Measurements from ENCODE around the gene FBXW11.
"Not testable (repeated sequence)": the region's sequence is repeated elsewhere in the genome, so short reads cannot be mapped to it uniquely, and the experiment has no call there.

Gene FBXW11

GRCh38 chr5:172006321-172007174, at the start of gene FBXW11:
FBXW11 (minus strand) TSS chr5:172006638; CDS start chr5:172006502, 136 bp downstream.
- peak; percentile 92 to 94 for DNase-seq

- no peak for DNase-seq
These were observed 49.6 kb upstream of the FBXW11 start for GRCh38 chr5:172055996-172056395.

- DNase-seq: no peak
These were observed 49.0 kb upstream of the FBXW11 start for GRCh38 chr5:172055421-172055820.

GRCh38 chr5:172054611-172055153, 48.2 kb upstream of the FBXW11 start:
- DNase-seq: no peak

- DNase-seq: no peak
These were observed 46.2 kb upstream of the FBXW11 start for GRCh38 chr5:172052450-172053236.

- no peak for DNase-seq
These were observed 45.4 kb upstream of the FBXW11 start for GRCh38 chr5:172051643-172052339.

GRCh38 chr5:172050080-172050479, 43.6 kb upstream of the FBXW11 start:
- DNase-seq: no peak

GRCh38 chr5:172049226-172049796, 42.9 kb upstream of the FBXW11 start:
- DNase-seq: no peak

GRCh38 chr5:172048539-172049101, 42.2 kb upstream of the FBXW11 start:
- DNase-seq: no peak

- DNase-seq: no peak
These were observed 41.7 kb upstream of the FBXW11 start for GRCh38 chr5:172048170-172048422.

GRCh38 chr5:172046593-172046992, 40.2 kb upstream of the FBXW11 start:
- DNase-seq: no peak

- no peak for DNase-seq
These were observed 38.8 kb upstream of the FBXW11 start for GRCh38 chr5:172045315-172045632.

- no peak for DNase-seq
These were observed 38.3 kb upstream of the FBXW11 start for GRCh38 chr5:172044631-172045314.

- DNase-seq: no peak
These were observed 37.4 kb upstream of the FBXW11 start for GRCh38 chr5:172043865-172044264.

- no peak for DNase-seq
These were observed 35.7 kb upstream of the FBXW11 start for GRCh38 chr5:172042183-172042582.

- DNase-seq: no peak
These were observed 31.7 kb upstream of the FBXW11 start for GRCh38 chr5:172038167-172038566.

GRCh38 chr5:172035049-172035448, 28.6 kb upstream of the FBXW11 start:
- no peak for DNase-seq

GRCh38 chr5:172031894-172032461, 25.5 kb upstream of the FBXW11 start:
- no peak for DNase-seq

GRCh38 chr5:172029876-172030275, 23.4 kb upstream of the FBXW11 start:
- no peak for DNase-seq

GRCh38 chr5:172028167-172028566, 21.7 kb upstream of the FBXW11 start:
- DNase-seq: no peak

GRCh38 chr5:172020110-172020786, 13.8 kb upstream of the FBXW11 start:
- DNase-seq: not testable (repeated sequence)

Data from AML-193 (cell line).